GM12801 (cell line): ENCODE measurements around the gene MYH11.

Experiments
- CTCF ChIP-seq: IDR thresholded peaks from one replicate; pipeline ENCODE4 v1.5.1; 2011; ENCODE audit warnings: control low read depth; ENCODE audit not compliant: insufficient read length; ENCODE audit errors: extremely low read depth

Gene MYH11

GRCh38 chr16:15811481-15812400 is 45.1 kb downstream of the MYH11 start:
- no peak for TF ChIP-seq CTCF

GRCh38 chr16:15810949-15811348 is 45.9 kb downstream of the MYH11 start:
- TF ChIP-seq CTCF, result no peak

- TF ChIP-seq CTCF, result no peak
Observed at GRCh38 chr16:15810411-15810810, 46.4 kb downstream of the MYH11 start.

- TF ChIP-seq CTCF, result no peak
Observed at GRCh38 chr16:15808071-15808470, 48.8 kb downstream of the MYH11 start.

- TF ChIP-seq CTCF, result no peak
Observed at GRCh38 chr16:15807603-15808009, 49.2 kb downstream of the MYH11 start.

GRCh38 chr16:15803618-15804017 is 53.2 kb downstream of the MYH11 start:
- no peak for TF ChIP-seq CTCF

- TF ChIP-seq CTCF, result no peak
Observed at GRCh38 chr16:15799851-15800495, 56.9 kb downstream of the MYH11 start.
